ENCODE results near the gene FAHD2A.

FAHD2A gene

DNA sequence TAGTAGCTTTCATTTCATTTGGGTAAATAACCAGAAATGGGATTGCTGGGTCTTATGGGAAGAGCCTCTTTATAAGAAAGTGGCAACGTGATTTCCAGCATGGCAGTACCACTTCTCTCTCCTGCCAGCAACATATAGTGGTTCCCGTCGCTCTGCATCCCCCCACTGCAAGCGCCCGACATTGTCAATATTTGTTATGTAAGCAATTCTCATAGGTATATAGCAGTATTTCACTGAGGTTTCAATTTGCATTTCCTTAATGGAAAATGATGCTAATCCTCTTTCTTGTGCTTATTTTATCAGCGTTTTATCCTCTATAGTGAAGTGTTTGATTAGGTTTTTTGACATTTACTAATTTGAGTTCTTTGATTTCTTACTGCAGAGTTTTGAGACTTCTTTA is 36.0 kb upstream of the FAHD2A start:
- H3K4me3 ChIP-seq (replicated peaks; ENCODE audit: low read depth, low read length) = no peak overlapping the region
- TF ChIP-seq, protein P1, sequence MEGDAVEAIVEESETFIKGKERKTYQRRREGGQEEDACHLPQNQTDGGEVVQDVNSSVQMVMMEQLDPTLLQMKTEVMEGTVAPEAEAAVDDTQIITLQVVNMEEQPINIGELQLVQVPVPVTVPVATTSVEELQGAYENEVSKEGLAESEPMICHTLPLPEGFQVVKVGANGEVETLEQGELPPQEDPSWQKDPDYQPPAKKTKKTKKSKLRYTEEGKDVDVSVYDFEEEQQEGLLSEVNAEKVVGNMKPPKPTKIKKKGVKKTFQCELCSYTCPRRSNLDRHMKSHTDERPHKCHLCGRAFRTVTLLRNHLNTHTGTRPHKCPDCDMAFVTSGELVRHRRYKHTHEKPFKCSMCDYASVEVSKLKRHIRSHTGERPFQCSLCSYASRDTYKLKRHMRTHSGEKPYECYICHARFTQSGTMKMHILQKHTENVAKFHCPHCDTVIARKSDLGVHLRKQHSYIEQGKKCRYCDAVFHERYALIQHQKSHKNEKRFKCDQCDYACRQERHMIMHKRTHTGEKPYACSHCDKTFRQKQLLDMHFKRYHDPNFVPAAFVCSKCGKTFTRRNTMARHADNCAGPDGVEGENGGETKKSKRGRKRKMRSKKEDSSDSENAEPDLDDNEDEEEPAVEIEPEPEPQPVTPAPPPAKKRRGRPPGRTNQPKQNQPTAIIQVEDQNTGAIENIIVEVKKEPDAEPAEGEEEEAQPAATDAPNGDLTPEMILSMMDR (IDR thresholded peaks at IDR 0.05; ENCODE audit: low read depth, low read length, missing control alignments) = no peak
- no peak for DNase-seq (ENCODE audit: extremely low read depth, low read depth)

DNA sequence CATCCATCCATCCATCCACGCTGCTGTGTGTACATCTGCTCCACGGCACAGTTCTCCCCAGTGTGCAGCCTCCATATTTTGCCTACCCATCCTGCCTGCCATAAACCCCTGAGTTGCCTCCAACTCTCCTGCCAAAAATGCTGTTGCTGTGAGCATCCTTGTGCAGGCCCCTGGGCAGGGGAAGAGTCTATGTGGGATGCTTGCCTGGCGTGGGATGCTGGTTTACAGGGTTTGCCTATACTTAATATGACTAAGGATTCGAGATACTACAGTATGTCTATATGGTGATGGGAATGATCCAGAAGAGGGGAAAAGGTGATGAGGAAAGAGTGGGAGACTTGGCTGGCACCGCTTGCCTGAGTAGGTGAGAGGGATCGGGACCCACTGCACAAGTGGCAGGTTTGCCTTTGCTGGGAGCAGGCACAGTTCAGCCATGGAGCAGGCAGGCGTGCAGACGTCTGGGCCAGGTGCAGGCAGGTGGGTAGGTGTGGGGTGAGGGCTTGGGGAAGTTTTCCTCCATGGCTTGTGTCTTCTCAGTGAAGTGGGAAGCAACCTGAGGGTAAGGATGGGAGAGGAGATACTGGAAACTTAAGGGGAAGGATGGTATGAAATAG is 30.2 kb upstream of the FAHD2A start:
- no peak overlapping the region for H3K4me3 ChIP-seq (replicated peaks; ENCODE audit: low read depth, low read length)
- TF ChIP-seq, protein P1 (IDR thresholded peaks at IDR 0.05; ENCODE audit: low read depth, low read length, missing control alignments) = no peak
- DNase-seq (ENCODE audit: extremely low read depth, low read depth) = no peak

DNA sequence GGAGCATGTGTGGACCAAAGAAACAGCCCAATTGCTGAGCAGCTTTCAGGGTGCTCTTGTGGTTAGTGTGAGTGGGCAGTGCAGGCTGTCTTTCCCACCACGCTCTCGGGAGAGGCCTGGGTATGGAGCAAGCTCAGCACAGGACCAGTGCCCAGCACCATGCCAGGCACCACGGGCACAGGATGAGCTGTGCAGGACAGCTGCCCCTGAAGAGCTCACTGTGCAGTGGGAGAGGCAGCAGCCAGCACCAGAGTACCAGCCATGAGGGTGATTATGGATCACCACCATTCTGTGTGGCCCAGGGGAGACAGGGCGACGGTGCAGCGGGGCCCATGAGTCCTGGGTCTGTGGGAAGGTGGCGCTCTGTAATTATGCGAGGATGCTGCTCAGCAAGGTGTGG is 29.7 kb upstream of the FAHD2A start:
- H3K4me3 ChIP-seq (replicated peaks; ENCODE audit: low read depth, low read length) = no peak overlapping the region
- TF ChIP-seq, protein P1 (IDR thresholded peaks at IDR 0.05; ENCODE audit: low read depth, low read length, missing control alignments) = no peak
- DNase-seq (ENCODE audit: extremely low read depth, low read depth) = no peak

DNA sequence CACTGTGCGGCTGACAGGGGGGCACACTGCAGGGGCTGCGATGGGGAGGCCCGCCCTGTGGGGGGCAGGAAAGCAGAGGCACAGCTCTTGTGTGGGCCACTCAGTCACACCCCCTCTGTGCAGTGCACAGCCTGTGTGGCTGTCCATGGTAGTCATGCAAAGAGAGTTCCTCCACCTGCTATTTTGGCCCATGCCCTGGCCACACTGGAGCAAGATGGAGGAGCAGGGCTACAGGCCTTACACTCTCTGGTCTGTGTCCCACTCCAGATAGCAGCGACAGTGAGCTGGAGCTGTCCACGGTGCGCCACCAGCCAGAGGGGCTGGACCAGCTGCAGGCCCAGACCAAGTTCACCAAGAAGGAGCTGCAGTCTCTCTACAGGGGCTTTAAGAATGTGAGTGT is 28.5 kb upstream of the FAHD2A start:
- TF ChIP-seq, protein P1 (IDR thresholded peaks at IDR 0.05; ENCODE audit: low read depth, low read length, missing control alignments) = no peak
- H3K4me3 ChIP-seq (replicated peaks; ENCODE audit: low read depth, low read length) = no peak overlapping the region

DNA sequence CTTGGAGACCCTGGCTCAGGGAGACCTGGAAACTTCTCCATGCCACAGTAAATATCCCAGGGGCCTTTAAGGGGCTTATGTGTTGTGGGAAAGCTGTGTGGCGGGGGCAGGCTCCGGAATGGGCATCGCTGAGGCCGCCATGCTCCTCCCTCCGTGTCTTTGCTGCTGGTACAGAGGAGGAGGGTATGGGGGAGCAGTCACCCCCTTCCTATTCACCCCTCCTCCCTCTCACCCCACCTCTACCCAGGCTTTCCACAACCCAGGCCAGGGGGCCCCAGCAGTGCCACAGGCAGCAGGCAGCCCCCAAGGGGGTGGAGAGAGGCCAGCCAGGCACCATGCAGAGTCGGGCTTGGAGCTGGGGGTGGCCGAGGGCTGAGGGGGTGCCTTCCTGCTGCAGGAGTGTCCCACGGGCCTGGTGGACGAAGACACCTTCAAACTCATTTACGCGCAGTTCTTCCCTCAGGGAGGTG is 28.0 kb upstream of the FAHD2A start:
- no peak for DNase-seq (ENCODE audit: extremely low read depth, low read depth)
- TF ChIP-seq, protein P1 (IDR thresholded peaks at IDR 0.05; ENCODE audit: low read depth, low read length, missing control alignments) = no peak
- H3K4me3 ChIP-seq (replicated peaks; ENCODE audit: low read depth, low read length) = no peak overlapping the region

More for the DNA sequence above, 28.5 kb upstream of the FAHD2A start:
- DNase-seq (ENCODE audit: extremely low read depth, low read depth) = no peak

DNA sequence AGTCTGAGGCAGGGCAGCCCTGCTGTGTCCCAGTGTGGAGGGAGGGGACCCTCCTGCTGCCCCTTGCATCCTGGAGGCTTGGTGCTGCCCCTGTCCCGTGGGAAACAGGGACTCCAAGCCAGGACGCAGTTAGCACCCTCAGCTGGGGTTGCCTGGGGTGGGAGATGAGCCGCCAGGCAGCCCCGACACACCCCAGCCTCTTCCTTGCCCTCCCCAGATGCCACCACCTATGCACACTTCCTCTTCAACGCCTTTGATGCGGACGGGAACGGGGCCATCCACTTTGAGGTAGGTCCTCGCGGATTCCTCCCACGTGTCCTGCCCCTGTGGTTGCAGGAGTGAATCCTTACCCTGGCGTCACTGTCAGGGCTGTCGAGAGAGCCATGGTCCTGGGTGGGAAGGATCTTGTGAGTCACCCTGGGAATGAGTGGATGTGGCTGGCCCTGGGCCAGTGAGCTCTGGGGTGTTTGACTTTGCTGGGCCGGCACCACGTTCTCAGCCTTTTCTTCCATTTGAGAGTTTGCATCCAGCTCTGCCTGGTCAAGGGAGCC is 27.5 kb upstream of the FAHD2A start:
- TF ChIP-seq, protein P1 (IDR thresholded peaks at IDR 0.05; ENCODE audit: low read depth, low read length, missing control alignments) = no peak
- no peak for DNase-seq (ENCODE audit: extremely low read depth, low read depth)
- no peak overlapping the region for H3K4me3 ChIP-seq (replicated peaks; ENCODE audit: low read depth, low read length)

Measured in HFF-Myc (cell line).